ENCODE measurements around the gene FOXK2. TPM values are rescaled to one million over a fixed set of nuclear protein-coding genes. Genes with fewer than 3 reads are reported as not detected.

FOXK2 gene
- total RNA-seq, 1 experiment from 2014 or later: 72.0 TPM

DNA sequence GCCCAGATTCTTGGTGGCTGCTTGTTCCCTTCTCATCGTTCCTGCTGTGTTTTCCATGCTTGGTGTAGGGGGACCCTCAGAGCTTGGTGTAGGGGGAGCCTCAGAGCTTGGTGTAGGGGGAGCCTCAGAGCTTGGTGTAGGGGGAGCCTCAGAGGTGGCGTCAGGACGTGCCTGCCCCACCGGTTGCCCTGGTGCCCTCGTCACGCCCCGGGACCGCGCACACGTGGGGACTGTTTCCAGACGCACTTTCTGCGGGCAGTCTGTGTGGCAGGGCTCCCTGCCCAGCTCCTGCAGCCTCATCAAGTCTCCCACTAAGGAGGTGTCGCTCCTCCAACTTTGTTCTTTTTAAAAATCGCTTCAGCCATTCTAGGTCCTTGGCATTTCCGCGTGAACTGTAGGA, 76.8 kb downstream of the FOXK2 start:
- no peak overlapping the region for H4K8ac ChIP-seq (replicated peaks; ENCODE audit: insufficient read length, low read depth, low read length)

More for the DNA sequence above, 76.8 kb downstream of the FOXK2 start:
- no peak overlapping the region for H4K5ac ChIP-seq (ENCODE audit: insufficient read length, low read depth, low read length)
- H3K4me1 ChIP-seq (ENCODE audit: insufficient read depth, low read length): no peaks in the 10 kb centered on the region
- no peaks in the 10 kb centered on the region for H3K27me3 ChIP-seq (ENCODE audit: insufficient read depth, low read length)
- H2AFZ ChIP-seq (ENCODE audit: low read length): no peak overlapping the region
- no peaks in the 10 kb centered on the region for H3K9me3 Mint-ChIP-seq
- no peaks in the 10 kb centered on the region for H3K23me2 ChIP-seq (ENCODE audit: insufficient read length, low read depth, low read length, poor library complexity, severe bottlenecking)
- no peaks in the 10 kb centered on the region; the same call in 1 of the 2 replicates for H3K27me3 Mint-ChIP-seq (ENCODE audit: low read depth)
- H3K4ac ChIP-seq (ENCODE audit: low read depth, low read length): no peak overlapping the region
- no peak overlapping the region for H3K23ac ChIP-seq (ENCODE audit: insufficient read length, low read depth, low read length)
- H3K9ac ChIP-seq (ENCODE audit: extremely low read depth, insufficient read length, low read length): no peak overlapping the region
- no peak overlapping the region for H3K4me3 Mint-ChIP-seq
- no peak overlapping the region for H3K4me2 ChIP-seq (ENCODE audit: insufficient read depth, insufficient read length, low read length)
- H4K20me1 ChIP-seq (ENCODE audit: control insufficient read depth, insufficient read depth, insufficient read length): peaks cover 3% of the 10 kb centered on the region
- H2BK15ac ChIP-seq (ENCODE audit: low read depth, low read length): no peak overlapping the region
- no peak overlapping the region for H2AK5ac ChIP-seq (ENCODE audit: insufficient read length, low read length)
- H2BK5ac ChIP-seq (ENCODE audit: insufficient read length, low read length): no peak overlapping the region
- H4K91ac ChIP-seq (ENCODE audit: insufficient read length, low read depth, low read length): no peak overlapping the region
- no CpG with 5 or more reads among the region's 16 CpGs for WGBS (ENCODE audit: extremely low coverage, insufficient read length, low lambda C conversion rate)
- H3K27ac Mint-ChIP-seq: peak overlapping the region in 2 of 3 experiments; percentile 48 to 61; a peak in 2 of 7 replicates
- peaks cover 2% of the 10 kb centered on the region for H3K79me1 ChIP-seq (ENCODE audit: insufficient read depth, low read depth, low read length, poor library complexity, severe bottlenecking)
- no peak overlapping the region for H3K27ac ChIP-seq (ENCODE audit: insufficient read length, low read depth, low read length)
- H3K79me2 ChIP-seq (ENCODE audit: insufficient read depth, low read length): no peaks in the 10 kb centered on the region
- H3K14ac ChIP-seq (ENCODE audit: insufficient read depth, low read length): no peak overlapping the region
- no peak overlapping the region for H3K18ac ChIP-seq (ENCODE audit: insufficient read length, low read depth, low read length)
- TF ChIP-seq, protein P1, sequence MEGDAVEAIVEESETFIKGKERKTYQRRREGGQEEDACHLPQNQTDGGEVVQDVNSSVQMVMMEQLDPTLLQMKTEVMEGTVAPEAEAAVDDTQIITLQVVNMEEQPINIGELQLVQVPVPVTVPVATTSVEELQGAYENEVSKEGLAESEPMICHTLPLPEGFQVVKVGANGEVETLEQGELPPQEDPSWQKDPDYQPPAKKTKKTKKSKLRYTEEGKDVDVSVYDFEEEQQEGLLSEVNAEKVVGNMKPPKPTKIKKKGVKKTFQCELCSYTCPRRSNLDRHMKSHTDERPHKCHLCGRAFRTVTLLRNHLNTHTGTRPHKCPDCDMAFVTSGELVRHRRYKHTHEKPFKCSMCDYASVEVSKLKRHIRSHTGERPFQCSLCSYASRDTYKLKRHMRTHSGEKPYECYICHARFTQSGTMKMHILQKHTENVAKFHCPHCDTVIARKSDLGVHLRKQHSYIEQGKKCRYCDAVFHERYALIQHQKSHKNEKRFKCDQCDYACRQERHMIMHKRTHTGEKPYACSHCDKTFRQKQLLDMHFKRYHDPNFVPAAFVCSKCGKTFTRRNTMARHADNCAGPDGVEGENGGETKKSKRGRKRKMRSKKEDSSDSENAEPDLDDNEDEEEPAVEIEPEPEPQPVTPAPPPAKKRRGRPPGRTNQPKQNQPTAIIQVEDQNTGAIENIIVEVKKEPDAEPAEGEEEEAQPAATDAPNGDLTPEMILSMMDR (conservative IDR thresholded peaks at IDR 0.05): no peak
- H3K4me1 Mint-ChIP-seq: peaks cover 4 to 10% of the 10 kb centered on the region in 2 experiments; a peak in 3 of 4 replicates
- no peak for DNase-seq
- H2BK20ac ChIP-seq (ENCODE audit: low read depth, low read length, poor library complexity, severe bottlenecking): no peak overlapping the region
- no peaks in the 10 kb centered on the region for H3K9me3 ChIP-seq (ENCODE audit: control insufficient read depth, low read depth, low read length)
- H2BK12ac ChIP-seq (ENCODE audit: insufficient read length, low read depth, low read length): no peak overlapping the region
- peaks cover 39 to 71% (median 68%) of the 10 kb centered on the region in 3 experiments; a peak in 6 of 7 replicates for H3K36me3 Mint-ChIP-seq (ENCODE audit: insufficient read depth in 1 of 3, low read depth in 3 of 3)
- H2BK120ac ChIP-seq (ENCODE audit: low read depth, low read length, poor library complexity, severe bottlenecking): no peak overlapping the region
- no peak overlapping the region for H3K56ac ChIP-seq (ENCODE audit: insufficient read length, low read depth, low read length)
- H3T11ph ChIP-seq (ENCODE audit: low read length): no peak overlapping the region

Data from H9 (cell line).